NOMO-1 treated with dmso at 0.1 percent for 144 hours (cell line): ENCODE data around the gene ICAM5.
"Not testable (repeated sequence)": the region's sequence is repeated elsewhere in the genome, so short reads cannot be mapped to it uniquely, and the experiment has no call there.

Experiments
- DNase-seq: peaks from one replicate; lab custom pipeline; 2025; ENCODE audit not compliant: unreplicated experiment; lab: John Stamatoyannopoulos, UW

The ICAM5 gene

DNA sequence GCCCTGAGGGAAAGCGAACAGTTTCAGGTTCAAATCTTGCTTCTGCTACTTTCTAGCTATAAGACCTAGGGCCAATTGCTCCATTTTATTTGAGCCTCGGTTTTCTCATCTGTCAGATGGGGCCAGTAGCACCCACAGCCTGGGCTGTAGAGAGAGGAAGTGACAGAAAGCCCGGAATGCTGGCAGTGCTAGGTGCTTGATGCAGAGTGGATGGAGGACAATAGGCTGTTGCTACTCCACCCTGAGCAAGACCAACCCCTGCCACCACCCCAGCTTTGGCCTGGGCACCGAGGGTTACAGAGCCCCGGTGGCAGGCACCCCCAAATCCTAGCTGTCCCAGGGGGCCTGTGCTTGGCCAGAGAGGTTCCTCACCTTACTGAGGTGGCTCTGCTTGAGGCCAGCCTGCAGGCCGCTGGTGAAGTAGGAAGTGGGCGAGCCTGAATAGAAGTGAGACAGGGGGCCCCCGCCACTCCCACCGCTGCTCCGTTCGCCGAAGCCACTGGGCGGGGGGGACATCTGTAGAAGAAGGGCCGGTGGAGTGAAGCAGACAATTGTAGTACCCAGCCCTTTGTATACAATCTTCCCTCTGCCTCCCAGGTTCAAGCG lies 28.2 kb downstream of the ICAM5 start:
- DNase-seq, result no peak

DNA sequence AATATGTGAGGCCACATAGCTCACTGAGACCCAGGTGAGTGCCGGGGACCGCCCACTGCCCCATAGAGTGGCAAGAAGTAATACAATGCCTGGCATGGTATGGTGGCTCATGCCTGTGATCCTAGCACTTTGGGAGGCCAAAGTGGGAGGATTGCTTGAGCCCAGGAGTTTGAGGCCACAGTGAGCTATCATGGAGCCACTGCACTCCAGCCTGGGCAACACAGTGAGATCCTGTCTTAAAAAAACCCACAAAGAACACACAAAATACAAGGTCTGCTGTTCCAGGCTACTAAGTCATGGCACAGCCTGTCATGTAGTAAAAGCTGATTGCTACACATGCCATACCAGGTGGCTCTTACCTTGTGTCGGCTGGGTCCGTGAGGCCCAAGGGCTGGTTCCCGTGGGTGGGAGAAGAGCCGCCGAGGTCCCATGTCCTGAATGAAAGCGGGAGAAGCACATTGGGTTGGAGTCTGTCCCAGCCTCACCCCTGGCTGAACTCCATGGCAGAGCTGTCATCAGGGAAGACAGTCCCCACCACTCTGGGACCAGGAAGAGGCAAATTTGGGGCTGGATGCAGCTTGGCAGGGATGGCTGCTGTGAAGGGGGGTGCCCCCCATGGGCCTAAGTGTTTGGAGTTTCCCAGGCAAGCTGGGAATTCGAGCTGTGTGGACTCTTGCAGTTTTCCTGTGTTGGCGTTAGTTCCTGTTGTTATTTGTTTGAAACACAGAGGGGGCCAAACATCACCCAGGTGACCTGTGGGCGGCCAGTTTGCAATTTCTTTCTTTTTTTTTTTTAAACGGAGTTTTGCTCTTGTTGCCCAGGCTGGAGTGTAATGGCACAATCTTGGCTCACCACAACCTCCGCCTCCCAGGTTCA lies 29.3 kb downstream of the ICAM5 start:
- DNase-seq, result no peak

DNA sequence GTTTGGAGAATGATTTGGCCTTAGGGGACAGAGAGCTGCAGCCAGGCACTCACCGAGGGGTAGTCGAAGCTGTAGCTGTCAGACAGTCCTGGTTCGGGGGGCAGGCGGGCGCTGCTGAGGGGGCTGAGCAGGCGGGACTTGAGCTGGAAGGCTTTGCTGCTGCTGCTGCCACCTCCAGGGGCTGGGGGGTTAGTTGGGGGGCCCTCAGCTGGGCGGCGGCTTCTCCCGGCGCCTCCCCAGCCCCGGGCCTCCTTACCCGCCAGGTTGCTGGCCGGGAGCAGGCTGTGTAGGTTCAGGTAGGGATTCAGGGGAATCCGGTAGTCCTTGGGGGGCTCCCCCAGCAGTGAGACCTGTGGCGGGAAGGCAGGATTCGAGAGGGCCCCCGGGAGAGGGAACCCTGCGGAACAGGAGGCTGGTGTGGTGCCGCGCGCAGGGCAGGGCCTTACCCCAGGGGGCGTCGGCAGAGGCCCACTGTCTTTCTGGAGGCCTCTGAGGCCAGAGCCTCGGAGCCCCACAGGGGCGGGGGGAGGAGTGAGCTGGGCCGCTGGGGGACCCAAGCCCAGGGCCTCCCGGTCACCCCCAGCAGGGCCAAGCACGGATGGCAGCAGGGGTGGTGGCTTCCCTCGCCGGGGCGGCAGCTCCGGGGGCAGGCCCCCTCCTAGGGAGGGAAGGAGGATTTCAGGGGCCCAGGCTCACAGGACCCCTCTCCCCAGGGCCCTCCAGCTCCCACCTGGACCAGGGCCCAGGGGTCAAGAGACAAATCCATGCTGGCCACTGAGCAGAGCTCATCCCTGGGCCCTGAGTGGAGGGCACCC lies 31.1 kb downstream of the ICAM5 start:
- no peak for DNase-seq

DNA sequence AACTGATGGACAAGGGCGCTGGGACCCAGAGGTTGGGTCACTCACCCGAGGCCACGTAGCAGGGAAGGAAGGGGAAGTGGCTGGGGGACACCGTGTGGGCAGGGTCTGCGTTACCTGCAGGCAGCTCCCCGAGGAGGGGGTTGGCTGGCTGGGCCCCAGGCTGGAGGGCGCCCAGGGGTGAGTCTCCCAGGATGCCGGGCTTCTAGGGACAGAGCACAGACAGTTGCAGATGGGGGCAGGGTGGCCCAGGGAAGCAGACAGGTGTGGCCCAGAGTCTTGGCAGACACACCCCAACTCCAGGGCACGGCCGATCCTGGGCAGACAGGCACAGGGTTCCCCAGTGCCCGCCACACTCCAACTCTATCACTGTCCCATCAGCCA lies 31.7 kb downstream of the ICAM5 start:
- DNase-seq, result no peak

DNA sequence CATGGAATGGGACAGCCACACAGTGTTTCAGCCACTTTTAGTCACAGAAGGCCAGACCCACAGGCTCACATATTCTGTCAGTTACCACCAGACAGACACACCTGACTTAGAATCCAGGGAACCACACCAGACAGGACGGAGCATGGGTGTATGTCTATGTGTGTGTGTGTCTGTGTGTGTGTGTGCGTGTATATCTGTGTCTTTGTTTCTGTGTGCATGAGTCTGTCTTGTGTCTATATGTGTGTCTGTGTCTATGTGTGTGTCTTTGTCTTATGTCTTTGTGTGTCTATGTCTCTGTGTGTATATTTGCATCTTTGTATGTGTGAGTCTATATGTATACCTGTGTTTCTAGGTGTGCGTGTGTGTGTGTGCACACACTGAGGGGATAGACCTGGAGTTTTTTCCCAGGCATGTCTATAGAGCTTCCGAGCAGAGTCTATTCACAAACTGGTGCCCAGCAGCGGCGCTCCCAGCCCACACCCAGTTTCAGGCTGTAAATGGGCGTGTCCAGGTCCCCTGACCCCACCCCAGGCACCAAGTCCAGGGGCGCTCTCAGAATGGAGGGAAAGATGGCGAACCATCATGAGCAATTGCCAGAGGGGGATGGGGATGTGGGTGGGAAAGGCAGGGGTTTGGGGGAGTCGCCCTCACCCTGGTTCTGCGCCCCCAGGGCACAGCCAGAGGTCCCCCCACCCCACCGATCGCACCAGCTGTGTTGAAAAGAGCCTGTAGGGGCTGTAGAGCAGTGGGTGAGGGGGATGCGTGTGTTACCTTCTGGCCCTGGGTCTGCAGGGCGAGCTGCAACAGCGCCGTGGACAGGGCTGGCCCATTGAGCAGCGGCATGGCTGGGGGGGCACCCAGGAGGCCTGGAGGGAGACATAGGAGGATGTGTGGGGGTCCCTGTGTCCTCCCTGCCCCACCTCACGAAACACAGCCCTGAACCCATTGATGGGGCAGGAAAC lies 32.4 kb downstream of the ICAM5 start:
- no peak for DNase-seq

DNA sequence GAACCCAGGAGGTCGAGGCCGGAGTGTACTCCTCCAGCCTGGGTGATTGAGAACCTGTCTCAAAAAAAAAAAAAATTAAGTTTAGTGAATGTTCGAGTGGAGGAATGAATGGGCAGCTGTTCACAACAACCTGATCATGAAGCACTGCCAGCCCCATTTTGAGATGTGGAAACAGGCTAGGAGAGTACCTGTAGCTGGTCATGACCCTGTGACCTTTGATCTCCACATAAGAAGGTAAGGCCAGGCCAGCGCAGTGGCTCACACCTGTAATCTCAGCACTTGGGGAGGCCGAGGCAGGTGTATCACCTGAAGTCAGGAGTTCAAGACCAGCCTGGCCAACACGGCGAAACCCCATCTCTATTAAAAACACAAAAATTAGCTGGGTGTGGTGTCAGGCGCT lies 36.0 kb downstream of the ICAM5 start:
- no peak for DNase-seq

DNA sequence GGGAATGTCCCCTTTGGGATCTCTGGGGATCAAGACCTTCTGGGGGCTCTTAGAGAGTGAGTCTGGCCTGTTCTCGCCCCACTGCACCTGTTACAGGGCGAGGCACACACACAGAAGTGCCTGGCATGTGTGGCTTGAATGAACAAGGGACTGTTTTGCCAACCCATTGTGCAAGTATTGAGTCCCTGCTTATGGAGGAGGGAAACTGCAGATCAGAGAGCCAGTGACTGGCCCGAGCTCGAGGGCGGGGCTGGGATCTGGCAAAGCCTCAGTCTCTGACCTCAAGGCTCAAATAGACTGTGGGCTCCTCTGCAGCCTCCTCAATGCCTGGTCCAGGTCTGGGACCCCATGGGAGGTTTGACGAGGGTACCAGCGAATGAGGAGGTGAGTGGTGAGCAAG lies 38.0 kb downstream of the ICAM5 start:
- DNase-seq, result no peak

DNA sequence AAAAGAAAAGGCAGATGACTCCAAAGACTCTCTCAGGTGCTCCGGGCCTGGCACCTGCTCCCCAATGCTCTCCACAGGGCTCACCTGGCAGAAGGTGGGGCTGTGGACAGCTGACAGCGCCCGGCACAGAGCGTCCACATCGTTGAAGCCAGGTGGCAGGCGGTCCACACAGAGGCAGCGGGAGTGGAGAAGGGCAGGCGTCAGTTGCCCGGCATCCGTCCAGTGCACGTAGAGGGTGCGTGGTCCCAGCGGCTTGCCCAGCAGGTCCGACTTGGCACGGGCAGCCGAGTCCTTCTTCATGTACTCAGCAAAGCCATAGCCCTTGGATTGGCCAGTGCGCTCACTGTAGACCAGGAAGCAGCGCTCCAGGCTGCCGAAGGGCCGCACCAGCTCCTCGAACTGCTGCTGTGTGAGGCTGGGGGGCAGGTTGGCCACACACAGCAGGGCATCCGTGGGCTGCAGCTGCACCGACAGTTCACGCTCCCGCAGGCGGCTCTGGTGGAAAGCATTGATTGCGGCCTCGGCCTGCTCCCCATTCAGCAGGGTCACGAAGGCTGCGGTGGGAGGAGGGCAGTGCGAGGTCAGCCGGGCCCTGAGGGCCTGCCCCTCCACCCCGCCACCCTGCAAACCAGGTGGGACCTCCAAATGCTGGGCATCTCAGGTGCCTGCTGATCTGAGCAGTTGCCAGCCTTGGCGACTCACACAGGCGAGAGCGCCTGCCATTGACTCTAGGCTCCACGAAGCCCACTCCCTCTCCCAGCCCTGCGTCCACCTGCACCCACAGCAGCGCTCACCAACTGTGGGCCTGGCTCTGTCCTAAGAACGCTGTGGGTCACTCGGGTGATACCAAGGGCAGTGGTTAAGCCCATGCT lies 39.0 kb downstream of the ICAM5 start:
- no peak for DNase-seq

DNA sequence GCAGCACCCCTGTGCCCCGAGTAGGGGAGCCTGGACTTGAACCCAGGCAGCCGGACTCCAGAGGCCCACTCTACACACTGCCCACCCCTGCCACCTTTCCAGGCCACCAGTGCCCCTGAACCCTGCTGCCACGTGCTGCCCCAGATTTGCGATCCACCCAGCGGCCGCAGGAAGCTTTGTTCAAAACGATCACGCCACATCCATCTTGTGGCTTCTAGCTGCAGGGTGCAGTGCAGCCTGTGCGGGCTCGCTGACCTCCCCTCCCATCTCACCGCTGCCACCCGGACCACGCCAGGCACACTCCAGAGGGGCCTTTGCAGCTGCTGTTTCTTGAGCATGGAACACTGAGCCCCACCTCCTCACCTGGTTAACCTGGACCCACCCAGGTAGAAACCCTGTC lies 39.8 kb downstream of the ICAM5 start:
- no peak for DNase-seq

DNA sequence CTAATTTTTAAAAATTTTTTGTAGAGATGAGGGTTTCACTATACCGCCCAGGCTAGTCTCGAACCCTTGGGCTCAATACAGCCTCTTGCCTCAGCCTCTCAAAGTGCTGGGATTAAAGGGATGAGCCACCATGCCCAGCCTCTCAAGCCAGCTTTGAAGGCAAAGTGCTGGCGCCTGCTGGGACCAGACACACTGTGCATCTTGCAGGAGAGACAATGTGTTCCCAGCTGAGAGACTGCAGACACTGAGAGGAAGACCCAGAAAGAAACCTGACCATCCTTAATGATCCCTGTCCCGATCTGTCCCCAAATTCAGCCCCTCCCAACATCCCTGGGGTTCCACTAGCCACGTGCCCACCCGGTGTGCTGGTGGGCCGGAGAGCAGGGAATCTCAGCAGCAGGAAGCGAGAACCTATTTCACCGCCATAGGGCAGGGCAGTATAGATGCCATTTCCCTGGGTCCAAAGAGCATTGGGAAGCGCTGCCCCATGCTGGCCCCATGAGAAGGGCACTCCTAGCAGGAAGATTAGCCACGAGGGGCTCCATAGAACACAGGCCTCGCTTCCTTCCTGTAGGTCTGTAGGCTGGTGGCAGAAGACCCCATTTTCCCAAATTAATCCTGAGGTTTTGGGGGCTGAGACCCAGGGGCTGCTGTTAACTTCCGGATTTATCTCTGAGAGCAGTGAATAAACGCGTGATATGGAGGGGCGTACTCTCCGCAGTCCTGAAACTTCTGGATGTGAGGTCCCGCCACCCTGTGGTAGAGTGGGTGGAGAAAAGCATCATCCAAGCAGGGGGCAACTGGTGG lies 42.6 kb downstream of the ICAM5 start:
- DNase-seq, result no peak

DNA sequence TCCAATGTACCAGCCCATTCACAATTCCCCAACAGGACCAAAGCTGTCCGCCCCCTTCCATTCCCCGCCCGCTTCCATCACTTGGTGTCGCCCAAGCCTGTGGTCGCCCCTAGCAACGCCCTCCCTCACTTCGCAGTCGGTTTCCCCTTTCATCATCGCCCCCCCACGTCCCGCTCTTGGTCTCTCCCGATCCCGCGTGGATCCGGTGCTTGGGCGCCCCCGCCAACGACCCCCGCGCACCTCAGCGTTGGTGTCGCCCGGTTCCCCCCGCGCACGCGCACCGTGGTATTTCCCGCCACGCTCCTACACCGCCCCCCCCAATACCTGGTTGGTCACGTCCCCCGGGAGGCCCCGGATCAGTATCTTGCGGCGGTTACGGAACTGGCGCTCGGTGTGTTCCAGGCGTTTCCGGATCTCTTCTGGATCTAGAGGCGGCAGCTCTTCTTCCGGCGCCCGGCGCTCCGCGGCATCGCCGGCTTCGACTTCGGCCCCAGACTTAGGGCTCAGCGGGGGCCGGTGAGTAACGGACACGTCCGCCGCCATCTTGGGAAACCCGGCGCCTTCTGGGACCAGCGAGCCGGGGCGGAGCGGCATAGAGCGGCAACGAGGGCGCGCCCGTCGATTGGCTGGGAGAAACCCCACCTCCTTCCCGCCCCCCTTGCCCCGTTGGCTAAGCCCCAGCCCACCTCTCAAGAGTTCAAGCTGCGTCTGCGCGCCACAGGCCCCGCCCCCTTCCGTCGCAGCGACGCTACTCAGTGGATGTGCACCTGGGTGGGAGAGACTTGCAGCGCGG lies 43.4 kb downstream of the ICAM5 start, which contains the start of gene RAVER1:
Gene RAVER1 (minus strand): TSS at position 565 of the 793 bp plus-strand sequence. CDS start 22 bp downstream, at position 543.
- peak; percentile 89 for DNase-seq

DNA sequence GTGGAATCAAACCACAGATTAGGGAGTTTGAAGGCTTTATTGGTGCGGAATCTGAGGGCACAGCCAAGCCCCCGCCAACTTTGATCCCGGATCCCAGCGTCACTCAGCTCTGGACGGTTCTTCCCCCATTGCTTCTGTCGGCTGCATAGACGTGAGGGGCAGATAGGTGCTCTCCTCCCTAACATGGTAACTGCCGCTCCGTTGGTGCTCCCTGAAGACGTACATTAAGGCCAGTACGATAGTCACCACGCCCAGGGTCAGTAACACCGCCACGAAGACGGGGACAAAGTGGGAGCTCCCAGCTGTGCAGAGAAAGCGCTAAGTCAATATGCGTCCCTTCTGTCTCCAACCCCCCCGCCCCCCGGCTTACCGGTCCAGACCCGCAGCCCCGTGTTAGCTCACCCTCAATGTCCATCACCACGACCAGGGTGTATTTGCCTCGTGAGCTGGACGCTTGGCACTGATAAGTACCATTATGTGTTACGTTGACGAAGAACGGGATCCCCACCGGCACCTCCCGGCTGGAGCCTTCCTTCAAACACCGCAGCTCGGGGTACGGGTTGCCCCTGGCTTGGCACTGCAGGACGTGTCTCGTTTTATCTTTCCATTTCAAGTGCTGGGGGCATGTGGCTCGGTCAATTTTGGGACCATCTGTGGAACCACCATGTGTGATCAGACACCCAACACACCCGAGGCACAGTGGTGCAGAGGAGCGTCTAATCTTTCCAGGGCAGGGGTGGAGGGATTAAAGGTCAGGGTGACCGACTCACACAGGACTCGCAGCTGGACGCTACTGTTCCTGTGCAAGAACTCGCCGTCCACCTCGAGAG lies 44.2 kb downstream of the ICAM5 start:
- no peak for DNase-seq

DNA sequence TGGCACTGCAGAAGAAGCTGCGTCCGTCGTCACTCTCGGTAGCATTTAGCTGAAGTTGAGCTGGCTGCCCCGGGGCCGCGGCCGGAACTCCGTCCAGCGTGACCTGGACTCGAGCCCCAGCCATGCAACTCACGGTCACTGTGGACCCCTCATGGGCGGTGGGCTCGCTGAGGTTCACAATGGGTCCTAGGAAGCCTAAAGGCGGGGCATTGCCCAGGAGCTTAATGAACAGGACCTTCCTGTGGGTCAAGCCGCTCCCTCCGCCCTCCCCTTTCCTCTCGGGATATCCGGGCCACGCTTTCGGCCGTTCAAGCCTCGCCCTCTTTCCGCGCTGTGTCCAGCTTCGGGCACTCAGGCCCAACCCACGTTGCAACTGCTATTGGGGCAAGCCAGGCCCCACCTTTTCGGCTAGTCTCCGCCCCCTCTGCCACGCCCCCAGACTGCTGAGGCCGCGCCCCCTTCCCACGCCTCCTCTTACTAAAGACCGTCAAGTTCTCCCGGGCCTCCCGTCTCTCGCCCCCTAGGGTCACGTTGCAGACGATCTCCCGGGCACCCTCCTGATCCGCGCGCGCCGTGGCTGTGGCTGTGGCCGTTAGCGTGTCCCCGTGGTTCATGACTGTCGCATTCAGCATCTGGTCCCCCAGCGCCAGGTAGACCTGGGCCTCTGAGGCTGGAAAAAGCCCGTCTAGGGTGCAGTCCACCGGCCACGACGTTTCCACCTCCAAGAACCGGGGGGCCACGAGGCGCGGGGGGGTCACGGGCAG lies 45.0 kb downstream of the ICAM5 start:
- peak; percentile 77 for DNase-seq

DNA sequence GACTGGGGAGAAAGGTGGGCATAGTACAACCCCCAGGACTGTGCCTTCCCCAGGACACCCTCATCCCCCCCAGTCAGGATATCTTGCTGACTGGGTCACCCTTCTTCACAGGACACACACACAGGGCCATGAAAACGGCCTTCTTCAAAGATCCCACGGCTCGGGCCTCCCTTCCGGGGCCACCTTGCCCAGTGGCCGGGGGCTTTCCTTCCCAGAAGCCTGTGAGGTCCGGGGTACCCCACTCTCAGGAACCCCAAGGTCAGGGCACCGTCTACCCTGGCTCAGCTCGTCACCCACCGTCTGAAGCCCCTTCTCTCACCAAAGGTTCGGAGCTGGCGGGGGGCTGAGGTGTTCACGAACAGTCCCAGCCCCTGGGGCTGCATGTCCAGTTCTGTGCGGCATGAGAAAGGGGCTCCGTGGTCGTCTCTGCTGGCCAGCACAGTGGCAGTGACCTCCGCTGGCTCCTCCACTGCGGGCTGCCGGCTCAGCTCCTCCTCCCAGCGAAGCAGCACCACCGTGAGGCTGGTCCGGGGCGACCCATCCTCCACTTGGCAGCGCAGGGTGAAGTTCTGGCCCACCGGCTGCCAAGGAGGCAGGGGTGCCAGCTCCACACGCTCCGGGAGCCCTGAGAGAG lies 45.7 kb downstream of the ICAM5 start:
- no peak for DNase-seq

DNA sequence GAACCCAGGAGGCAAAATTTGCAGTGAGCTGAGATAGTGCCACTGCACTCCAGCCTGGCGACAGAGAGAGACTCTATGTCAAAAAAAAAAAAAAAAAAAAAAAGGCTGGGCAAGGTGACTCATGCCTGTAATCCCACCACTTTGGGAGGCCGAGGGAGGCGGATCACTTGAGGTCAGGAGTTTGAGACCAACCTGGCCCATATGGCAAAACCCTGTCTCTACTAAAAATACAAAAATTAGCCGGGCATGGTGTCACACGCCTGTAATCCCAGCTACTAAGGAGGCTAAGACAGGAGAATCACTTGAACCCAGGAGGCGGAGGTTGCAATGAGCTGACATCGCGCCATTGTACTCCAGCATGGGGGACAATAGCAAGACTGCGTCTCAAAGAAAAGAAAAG lies 47.0 kb downstream of the ICAM5 start:
- DNase-seq, result not testable (repeated sequence)

DNA sequence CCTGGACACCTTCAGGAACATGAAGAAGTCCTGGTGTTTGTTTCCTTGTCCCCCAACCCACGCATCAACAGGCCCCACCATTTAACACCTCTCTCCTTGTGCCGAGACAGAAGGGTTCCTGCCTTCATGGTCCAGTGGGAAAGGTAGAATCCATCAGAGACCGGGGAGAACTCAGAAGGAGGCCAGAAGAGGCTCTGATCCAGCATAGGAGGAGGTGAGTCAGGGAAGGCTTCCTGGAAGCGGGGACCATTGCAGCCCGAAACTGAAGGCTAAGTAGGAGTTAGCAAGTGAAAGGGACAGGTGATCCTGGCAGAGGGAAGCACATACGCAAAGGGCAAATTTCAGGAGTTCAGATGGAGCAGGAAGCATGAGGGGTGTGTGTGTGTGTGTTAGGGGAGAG lies 49.2 kb downstream of the ICAM5 start:
- DNase-seq, result no peak
